ENCODE measurements around the gene SLC66A2.

Gene SLC66A2

DNA sequence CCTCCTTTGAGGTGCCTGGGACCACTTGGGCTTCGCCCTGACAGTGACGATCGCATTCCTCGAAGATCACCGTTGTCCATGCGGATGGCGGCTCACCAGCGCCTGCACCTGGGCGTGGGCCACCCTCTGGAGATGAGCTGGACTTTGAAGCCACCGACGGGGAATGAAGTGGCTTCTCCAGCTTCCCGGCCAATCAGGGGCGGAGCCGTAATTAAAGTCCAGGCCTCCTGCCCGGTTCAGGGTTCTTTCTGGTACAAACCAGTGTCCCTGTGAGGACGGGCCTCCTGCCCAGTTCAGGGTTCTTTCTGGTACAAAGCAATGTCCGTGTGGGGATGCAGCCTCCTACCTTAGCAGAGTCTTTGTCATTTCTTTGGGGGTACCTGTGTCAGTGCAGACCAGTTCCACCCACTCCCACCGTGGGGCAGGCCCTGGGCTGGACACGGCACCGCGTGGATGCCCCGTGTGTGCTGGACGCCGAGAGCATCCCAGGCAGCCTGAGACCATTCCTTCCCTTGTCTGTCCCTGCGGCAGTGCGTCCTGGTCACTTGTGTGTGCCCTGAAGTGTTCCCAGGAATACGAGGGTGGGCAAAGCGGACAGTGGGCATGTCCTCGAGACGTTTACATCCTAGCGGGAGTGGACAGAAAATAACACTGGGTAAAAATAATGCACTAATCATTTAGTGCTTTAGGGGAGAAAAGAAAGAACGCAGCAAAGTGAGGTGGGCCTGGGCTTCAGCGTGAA lies 98.7 kb downstream of the SLC66A2 start:
- FAIRE-seq (no peak), DNase-seq (ENCODE audit: low spot score) (no peak)

All from RCC 7860 (cell line).